ENCODE measurements around the gene KCNJ15.

DNA sequence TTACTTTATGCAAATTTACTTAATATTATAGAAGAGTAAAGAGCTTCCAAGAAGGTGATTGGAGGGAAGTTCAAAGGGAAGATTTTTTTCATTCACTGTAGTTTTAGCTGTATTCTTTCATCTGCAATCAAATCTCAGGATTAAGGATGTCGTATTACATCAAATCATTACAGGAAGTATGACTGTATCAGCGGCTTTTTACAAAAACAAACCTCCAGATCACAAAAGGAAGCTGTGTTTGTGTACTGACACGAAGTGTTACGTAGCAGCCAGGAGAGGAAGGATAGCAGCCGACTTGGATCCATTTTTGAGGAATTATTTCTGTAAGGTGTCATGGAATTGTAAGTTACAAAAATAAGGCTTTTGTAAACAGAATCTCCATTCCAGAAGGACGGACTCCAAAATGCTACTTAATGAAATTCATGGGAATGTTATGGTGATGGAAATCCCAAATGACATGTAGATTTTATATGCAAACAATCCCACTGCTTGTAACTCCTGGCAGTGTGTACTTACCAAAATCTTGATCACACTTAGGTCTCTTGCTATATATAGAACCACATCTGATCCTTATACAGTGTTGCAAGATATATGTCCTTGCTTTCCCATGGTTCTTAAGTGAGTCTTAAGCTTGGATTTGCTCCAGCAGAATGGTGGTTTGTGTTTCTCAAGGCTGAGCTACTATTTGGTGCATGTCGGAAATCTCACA is 49.8 kb downstream of the KCNJ15 start:
- TF ChIP-seq EZH2 (IDR thresholded peaks at IDR 0.05; ENCODE audit: insufficient read depth, poor library complexity, severe bottlenecking) (no peak), EZH2phosphoT487 (IDR thresholded peaks at IDR 0.05; ENCODE audit: insufficient read depth, low read depth) (no peak)
